ENCODE results near the gene CPEB2.

DNA sequence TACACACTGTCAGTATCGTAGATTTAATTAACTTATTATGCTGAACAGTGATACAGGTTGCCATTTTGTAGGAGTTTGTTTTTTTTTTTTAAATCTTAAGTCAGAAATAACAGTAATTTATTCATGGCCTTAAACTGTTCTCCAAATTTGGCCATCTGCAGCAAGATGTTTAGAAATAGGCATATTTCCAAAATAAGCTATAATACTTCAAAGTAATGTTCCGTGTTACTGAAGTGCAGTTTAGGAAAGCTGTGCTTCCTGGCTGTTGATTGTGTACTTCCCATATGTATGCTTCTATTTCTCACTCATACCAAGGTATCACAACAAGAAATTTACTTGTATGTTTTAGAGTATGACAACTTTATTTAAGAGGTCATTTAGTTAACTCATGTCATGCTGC is 28.9 kb downstream of the CPEB2 start:
- TF ChIP-seq, protein P1, sequence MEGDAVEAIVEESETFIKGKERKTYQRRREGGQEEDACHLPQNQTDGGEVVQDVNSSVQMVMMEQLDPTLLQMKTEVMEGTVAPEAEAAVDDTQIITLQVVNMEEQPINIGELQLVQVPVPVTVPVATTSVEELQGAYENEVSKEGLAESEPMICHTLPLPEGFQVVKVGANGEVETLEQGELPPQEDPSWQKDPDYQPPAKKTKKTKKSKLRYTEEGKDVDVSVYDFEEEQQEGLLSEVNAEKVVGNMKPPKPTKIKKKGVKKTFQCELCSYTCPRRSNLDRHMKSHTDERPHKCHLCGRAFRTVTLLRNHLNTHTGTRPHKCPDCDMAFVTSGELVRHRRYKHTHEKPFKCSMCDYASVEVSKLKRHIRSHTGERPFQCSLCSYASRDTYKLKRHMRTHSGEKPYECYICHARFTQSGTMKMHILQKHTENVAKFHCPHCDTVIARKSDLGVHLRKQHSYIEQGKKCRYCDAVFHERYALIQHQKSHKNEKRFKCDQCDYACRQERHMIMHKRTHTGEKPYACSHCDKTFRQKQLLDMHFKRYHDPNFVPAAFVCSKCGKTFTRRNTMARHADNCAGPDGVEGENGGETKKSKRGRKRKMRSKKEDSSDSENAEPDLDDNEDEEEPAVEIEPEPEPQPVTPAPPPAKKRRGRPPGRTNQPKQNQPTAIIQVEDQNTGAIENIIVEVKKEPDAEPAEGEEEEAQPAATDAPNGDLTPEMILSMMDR (IDR thresholded peaks at IDR 0.05 in 4 of 5, conservative IDR thresholded peaks at IDR 0.05 in 1 of 5): no peak
- TF ChIP-seq POLR2A (IDR thresholded peaks at IDR 0.05): no peak
